Activated CD8-positive, alpha-beta T cell treated with anti-CD3 and anti-CD28 coated beads, Interleukin-2, amount 10 ng/mL, durations not matched to agents 7 days and 5 days (primary cell): ENCODE data around the gene GUCA1A. TPM values are rescaled to one million over a fixed set of nuclear protein-coding genes. Genes with fewer than 3 reads are reported as not detected.
"Not testable (repeated sequence)": the region's sequence is repeated elsewhere in the genome, so short reads cannot be mapped to it uniquely, and the experiment has no call there.

Experiments
- ATAC-seq: fragments of 150-1000 bp; cut with Tn5 transposase; one replicate; pipeline ENCODE4 v1.10.0; 2021; ENCODE audit warnings: moderate library complexity
- CTCF ChIA-PET: fragments of 350-600 bp; sonication (Branson Sonifier 250); formaldehyde crosslinking; loops from one replicate; lab custom pipeline; 2021; ENCODE audit warnings: antibody characterized with exemption; lab: Charles Lee
- POLR2A ChIA-PET: fragments of 350-600 bp; sonication (Branson Sonifier 250); formaldehyde crosslinking; loops from one replicate; lab custom pipeline; 2021; ENCODE audit warnings: antibody characterized with exemption; lab: Charles Lee
- DNase-seq: peaks from one replicate; pipeline ENCODE4 v3.0.0-alpha.2; 2020
- H3K27ac Mint-ChIP-seq: one replicate; pipeline ENCODE4 v1.8.0; 2021; ENCODE audit warnings: mild to moderate bottlenecking, mixed read lengths
- H3K27me3 Mint-ChIP-seq: one replicate; pipeline ENCODE4 v1.8.0; 2021; ENCODE audit warnings: low read depth, mixed read lengths
- H3K36me3 Mint-ChIP-seq: one replicate; pipeline ENCODE4 v1.8.0; 2021; ENCODE audit warnings: low read depth, mixed read lengths
- H3K4me1 Mint-ChIP-seq: one replicate; pipeline ENCODE4 v1.8.0; 2021; ENCODE audit warnings: low read depth, mixed read lengths
- H3K4me3 Mint-ChIP-seq: one replicate; pipeline ENCODE4 v1.8.0; 2021; ENCODE audit warnings: mild to moderate bottlenecking, mixed read lengths
- H3K9me3 Mint-ChIP-seq: one replicate; pipeline ENCODE4 v1.8.0; 2022; ENCODE audit warnings: mixed read lengths; ENCODE audit not compliant: insufficient read depth
- total RNA-seq, 2 experiments: library from RNA; stranded (reverse); gene quantifications; one replicate each; pipeline ENCODE4 v1.2.3, GENCODE V29; 2021

GUCA1A gene
- total RNA-seq, 2 experiments from 2014 or later, result not detected

GRCh38 chr6:42216495-42216894 lies 43.3 kb downstream of the GUCA1A start:
- POLR2A ChIA-PET, result interaction anchor here (1.2 kb wide), 1 partner anchor 331 kb away, joined by 6 read pairs; no protein-coding TSS in a partner anchor
- Mint-ChIP-seq H3K4me1 (peaks cover 30% of the 10 kb centered on the region), H3K4me3 (peak overlapping the region; percentile 100), H3K36me3 (peaks cover 29% of the 10 kb centered on the region)
- not testable (repeated sequence) for H3K27ac Mint-ChIP-seq, ATAC-seq, H3K27me3 Mint-ChIP-seq, DNase-seq, H3K9me3 Mint-ChIP-seq
- CTCF ChIA-PET, result interaction anchor here (0.7 to 1.7 kb wide), 8 partner anchors 9 to 429 kb away, joined by 3 to 23 read pairs (median 4); partner anchors contain the start of gene TOMM6

- ATAC-seq, result no peak
- Mint-ChIP-seq H3K4me1 (peaks cover 30% of the 10 kb centered on the region), H3K4me3 (peak overlapping the region; percentile 100), H3K36me3 (peaks cover 24% of the 10 kb centered on the region), H3K9me3 (no peaks in the 10 kb centered on the region), H3K27me3 (no peaks in the 10 kb centered on the region), H3K27ac (peak overlapping the region; percentile 91)
- ChIA-PET POLR2A (interaction anchor here (1.2 kb wide), 1 partner anchor 330 kb away, joined by 6 read pairs; no protein-coding TSS in a partner anchor), CTCF (interaction anchor here (0.6 to 1.7 kb wide), 11 partner anchors 10 to 469 kb away, joined by 3 to 23 read pairs (median 4); partner anchors contain the start of gene TOMM6)
- no peak for DNase-seq
Measured at GRCh38 chr6:42217157-42217518, 44.0 kb downstream of the GUCA1A start.

GRCh38 chr6:42217519-42218367 lies 44.6 kb downstream of the GUCA1A start, which contains the start of gene MRPS10:
Gene MRPS10, minus strand, starts transcription at chr6:42217861. Its CDS starts 12 bp downstream, at chr6:42217849.
- ATAC-seq (peak; percentile 99), DNase-seq (peak; percentile 95)
- ChIA-PET POLR2A (interaction anchor here (0.7 to 1.2 kb wide), 2 partner anchors 314 to 330 kb away, joined by 3 to 6 read pairs; no protein-coding TSS in a partner anchor), CTCF (interaction anchor here (0.6 to 1.7 kb wide), 11 partner anchors 9 to 469 kb away, joined by 3 to 23 read pairs (median 4); partner anchors contain the start of gene TOMM6)
- peak within 1 kb of the TSS; percentile 100 for H3K4me3 Mint-ChIP-seq
- H3K9me3 Mint-ChIP-seq, result no peaks in the 10 kb centered on the region
- H3K4me1 Mint-ChIP-seq, result peaks cover 30% of the 10 kb centered on the region
- H3K36me3 Mint-ChIP-seq, result peaks cover 20% of the 10 kb centered on the region
- no peaks in the 10 kb centered on the region for H3K27me3 Mint-ChIP-seq
- peak within 1 kb of the TSS; percentile 91 for H3K27ac Mint-ChIP-seq

GRCh38 chr6:42220807-42221206 lies 47.6 kb downstream of the GUCA1A start:
- Mint-ChIP-seq H3K4me1 (peaks cover 26% of the 10 kb centered on the region), H3K4me3 (no peak overlapping the region), H3K27ac (no peak overlapping the region), H3K9me3 (no peaks in the 10 kb centered on the region), H3K36me3 (peaks cover 7% of the 10 kb centered on the region), H3K27me3 (no peaks in the 10 kb centered on the region)
- ChIA-PET POLR2A (no interaction called here), CTCF (interaction anchor here (4.5 kb wide), 1 partner anchor 327 kb away, joined by 19 read pairs; no protein-coding TSS in a partner anchor)
- DNase-seq (no peak), ATAC-seq (no peak)

- ChIA-PET CTCF (interaction anchor here (4.5 kb wide), 1 partner anchor 326 kb away, joined by 19 read pairs; no protein-coding TSS in a partner anchor), POLR2A (no interaction called here)
- no peak for DNase-seq
- no peak overlapping the region for H3K27ac Mint-ChIP-seq
- H3K36me3 Mint-ChIP-seq, result peaks cover 7% of the 10 kb centered on the region
- ATAC-seq, result no peak
- no peak overlapping the region for H3K4me3 Mint-ChIP-seq
- peaks cover 18% of the 10 kb centered on the region for H3K4me1 Mint-ChIP-seq
- no peaks in the 10 kb centered on the region for H3K27me3 Mint-ChIP-seq
- H3K9me3 Mint-ChIP-seq, result no peaks in the 10 kb centered on the region
Measured at GRCh38 chr6:42221546-42221945, 48.4 kb downstream of the GUCA1A start.

GRCh38 chr6:42222448-42222847 lies 49.3 kb downstream of the GUCA1A start:
- H3K9me3 Mint-ChIP-seq, result no peaks in the 10 kb centered on the region
- no peaks in the 10 kb centered on the region for H3K27me3 Mint-ChIP-seq
- DNase-seq, result no peak
- CTCF ChIA-PET, result interaction anchor here (4.5 kb wide), 1 partner anchor 325 kb away, joined by 19 read pairs; no protein-coding TSS in a partner anchor
- peaks cover 13% of the 10 kb centered on the region for H3K4me1 Mint-ChIP-seq
- no peak for ATAC-seq
- POLR2A ChIA-PET, result no interaction called here
- H3K27ac Mint-ChIP-seq, result no peak overlapping the region
- no peak overlapping the region for H3K4me3 Mint-ChIP-seq
- peaks cover 3% of the 10 kb centered on the region for H3K36me3 Mint-ChIP-seq

GRCh38 chr6:42224222-42225028 lies 51.3 kb downstream of the GUCA1A start:
- DNase-seq (no peak), ATAC-seq (no peak)

GRCh38 chr6:42225029-42225339 lies 51.8 kb downstream of the GUCA1A start:
- Mint-ChIP-seq H3K36me3 (peaks cover 4% of the 10 kb centered on the region), H3K4me3 (no peak overlapping the region), H3K4me1 (peaks cover 6% of the 10 kb centered on the region), H3K27ac (no peak overlapping the region), H3K9me3 (no peaks in the 10 kb centered on the region), H3K27me3 (no peaks in the 10 kb centered on the region)
- DNase-seq (no peak), ATAC-seq (no peak)
- CTCF ChIA-PET, result interaction anchor here (4.5 kb wide), 1 partner anchor 323 kb away, joined by 19 read pairs; no protein-coding TSS in a partner anchor
- POLR2A ChIA-PET, result no interaction called here

More at GRCh38 chr6:42224222-42225028, 51.3 kb downstream of the GUCA1A start:
- Mint-ChIP-seq H3K4me3 (no peak overlapping the region), H3K4me1 (peaks cover 6% of the 10 kb centered on the region), H3K27me3 (no peaks in the 10 kb centered on the region), H3K27ac (no peak overlapping the region), H3K36me3 (peaks cover 4% of the 10 kb centered on the region), H3K9me3 (no peaks in the 10 kb centered on the region)
- CTCF ChIA-PET, result interaction anchor here (1.5 to 4.5 kb wide), 2 partner anchors 9 to 323 kb away, joined by 6 to 19 read pairs; no protein-coding TSS in a partner anchor
- POLR2A ChIA-PET, result no interaction called here

- Mint-ChIP-seq H3K27ac (no peak overlapping the region), H3K27me3 (no peaks in the 10 kb centered on the region), H3K4me1 (peaks cover 6% of the 10 kb centered on the region), H3K9me3 (no peaks in the 10 kb centered on the region), H3K36me3 (peaks cover 4% of the 10 kb centered on the region), H3K4me3 (no peak overlapping the region)
- no peak for ATAC-seq
- POLR2A ChIA-PET, result no interaction called here
- no peak for DNase-seq
- CTCF ChIA-PET, result interaction anchor here (1.3 to 4.5 kb wide), 2 partner anchors 11 to 322 kb away, joined by 5 to 19 read pairs; no protein-coding TSS in a partner anchor
Measured at GRCh38 chr6:42225419-42225818, 52.3 kb downstream of the GUCA1A start.

GRCh38 chr6:42226161-42226611 lies 53.0 kb downstream of the GUCA1A start:
- ChIA-PET CTCF (interaction anchor here (1.1 to 1.8 kb wide), 4 partner anchors 9 to 325 kb away, joined by 3 to 10 read pairs (median 4); partner anchors contain the start of gene MRPS10), POLR2A (no interaction called here)
- ATAC-seq (no peak), DNase-seq (no peak)
- H3K4me1 Mint-ChIP-seq, result peaks cover 6% of the 10 kb centered on the region
- no peaks in the 10 kb centered on the region for H3K27me3 Mint-ChIP-seq
- no peak overlapping the region for H3K27ac Mint-ChIP-seq
- no peaks in the 10 kb centered on the region for H3K9me3 Mint-ChIP-seq
- H3K4me3 Mint-ChIP-seq, result no peak overlapping the region
- H3K36me3 Mint-ChIP-seq, result peaks cover 4% of the 10 kb centered on the region

GRCh38 chr6:42226645-42227143 lies 53.5 kb downstream of the GUCA1A start:
- Mint-ChIP-seq H3K36me3 (peaks cover 4% of the 10 kb centered on the region), H3K27ac (no peak overlapping the region), H3K9me3 (no peaks in the 10 kb centered on the region), H3K4me3 (no peak overlapping the region), H3K27me3 (no peaks in the 10 kb centered on the region), H3K4me1 (peaks cover 6% of the 10 kb centered on the region)
- ChIA-PET POLR2A (no interaction called here), CTCF (interaction anchor here (1.1 to 1.8 kb wide), 4 partner anchors 9 to 324 kb away, joined by 3 to 10 read pairs (median 4); partner anchors contain the start of gene MRPS10)
- DNase-seq, result no peak
- ATAC-seq, result no peak
